LNCAP (cell line): Measurements from ENCODE around the gene SKAP2.

Source experiments
- CTCF ChIP-seq: fragments of 450-650 bp; IDR thresholded peaks from 2 replicates; pipeline ENCODE4 v1.5.1; 2017; ENCODE audit warnings: mild to moderate bottlenecking

SKAP2 gene

DNA sequence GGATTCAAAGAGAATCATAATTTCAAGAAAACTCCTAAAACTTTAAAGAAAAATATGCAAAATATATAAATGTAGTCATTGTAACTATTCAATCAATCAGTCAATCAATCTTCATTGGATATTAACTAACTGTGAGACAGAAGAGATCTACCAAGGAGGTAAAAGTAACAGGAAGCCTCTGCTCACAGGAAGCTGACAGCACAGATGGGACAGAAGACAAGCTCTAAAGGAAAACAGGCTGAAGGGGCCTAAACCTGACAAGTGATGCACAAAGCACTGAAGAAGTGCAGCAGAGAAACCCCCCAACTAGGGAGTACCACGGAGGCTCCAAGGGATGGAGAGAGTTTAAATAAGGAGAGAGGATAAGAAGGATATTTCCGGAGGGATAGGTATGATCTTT is 173.0 kb downstream of the SKAP2 start:
- no peak for TF ChIP-seq CTCF

- TF ChIP-seq CTCF, result no peak
Observed at GRCh38 chr7:26690135-26690805, 174.1 kb downstream of the SKAP2 start.

- TF ChIP-seq CTCF, result no peak
Observed at GRCh38 chr7:26688936-26689506, 175.4 kb downstream of the SKAP2 start.

GRCh38 chr7:26688388-26688787 is 176.0 kb downstream of the SKAP2 start:
- no peak for TF ChIP-seq CTCF

GRCh38 chr7:26687032-26687431 is 177.4 kb downstream of the SKAP2 start:
- TF ChIP-seq CTCF, result no peak

GRCh38 chr7:26686448-26686981 is 177.9 kb downstream of the SKAP2 start:
- TF ChIP-seq CTCF, result peak; percentile 69

DNA sequence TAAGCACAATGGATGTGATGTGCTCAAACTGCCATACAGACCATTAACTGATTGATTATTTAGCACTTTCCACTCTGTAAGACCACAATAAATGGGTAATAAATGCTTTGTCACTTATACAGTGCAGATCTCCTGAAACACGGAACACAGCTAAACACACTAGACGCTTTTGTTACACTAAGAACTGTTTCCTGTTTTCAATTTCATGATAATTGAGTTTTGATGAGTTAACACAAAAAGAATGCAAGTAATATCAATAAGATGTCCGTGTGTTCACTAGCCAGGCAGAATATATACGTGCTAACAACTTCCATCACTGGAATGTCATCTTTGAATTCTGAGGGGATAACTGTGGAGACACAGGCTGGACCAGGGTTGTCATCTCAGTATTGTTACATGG is 178.8 kb downstream of the SKAP2 start:
- no peak for TF ChIP-seq CTCF
